SK-N-MC (cell line): ENCODE data around the gene SARM1.

Source experiments
- EZH2 ChIP-seq: fragments of 200-600 bp; sonication (generic); IDR thresholded peaks from one replicate; pipeline ENCODE4 v1.6.1; 2017; ENCODE audit warnings: antibody characterized with exemption
- POLR2AphosphoS5 ChIP-seq: IDR thresholded peaks from 2 replicates; pipeline ENCODE4 v1.6.1; 2012; ENCODE audit warnings: mild to moderate bottlenecking, low read depth, low read length, borderline replicate concordance

DNA sequence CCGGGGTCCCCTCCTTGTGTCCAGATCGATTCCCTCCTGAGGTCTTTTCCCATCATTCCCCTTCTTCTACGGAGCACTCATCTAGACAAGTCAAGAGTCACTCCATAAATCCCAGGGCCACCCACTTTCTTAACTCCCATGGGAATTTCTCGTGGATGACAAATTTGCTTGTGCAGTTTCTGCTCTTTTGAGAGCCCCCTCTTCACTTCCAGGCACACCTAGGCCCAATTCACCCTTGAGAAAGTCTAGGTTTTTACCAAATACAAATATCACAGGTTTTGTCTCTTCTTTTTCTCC is 13.6 kb upstream of the SARM1 start:
- no peak for TF ChIP-seq POLR2AphosphoS5
- no peak for TF ChIP-seq EZH2
